ENCODE measurements around the gene EGFR. TPM values are rescaled to one million over a fixed set of nuclear protein-coding genes. Genes with fewer than 3 reads are reported as not detected.

EGFR gene
- polyA plus RNA-seq, 1 of the 3 experiments (the other 2 are of a cell fraction) = 37.6 TPM

- TF ChIP-seq RXRA (IDR thresholded peaks at IDR 0.05; ENCODE audit: borderline replicate concordance, low read depth) (no peak), CHD2 (IDR thresholded peaks at IDR 0.05; ENCODE audit: low read length, partially characterized antibody) (no peak)
These were observed 111.0 kb downstream of the EGFR start (continued) for GRCh38 chr7:55129541-55130394.

- Histone ChIP-seq H3F3A (replicated peaks; ENCODE audit: insufficient read depth) (peaks cover 79% of the 10 kb centered on the region), H2AFZ (ENCODE audit: low read depth) (no peak overlapping the region), H3K79me2 (ENCODE audit: insufficient read depth) (peaks cover 61% of the 10 kb centered on the region), H3K9ac (peak overlapping the region; percentile 33; the same call in 1 of the 2 replicates), H3K27me3 (ENCODE audit: insufficient read depth) (no peaks in the 10 kb centered on the region), H3K27ac (ENCODE audit: low read depth in 2 of 2, low read length in 1 of 2) (peak overlapping the region; percentile 90 to 100), H4K20me1 (ENCODE audit: insufficient read depth) (no peaks in the 10 kb centered on the region), H3K9me2 (no peaks in the 10 kb centered on the region), H3K9me3 (no peaks in the 10 kb centered on the region), H3K36me3 (replicated peaks in 1 of 2; ENCODE audit: control insufficient read depth in 1 of 2, insufficient read depth in 2 of 2, low read length in 1 of 2) (peaks cover 0 to 8% of the 10 kb centered on the region in 2 experiments), H3K4me1 (ENCODE audit: control insufficient read depth in 1 of 2, insufficient read depth in 2 of 2, low read depth in 1 of 2, low read length in 1 of 2) (peaks cover 66 to 74% of the 10 kb centered on the region in 2 experiments), H3K4me2 (peak overlapping the region; percentile 53), H3K4me3 (ENCODE audit: low read depth in 2 of 2, low read length in 1 of 2) (no peak overlapping the region)
- 0 out of 2 replicates have a peak, but pooled peaks have one; percentile 61 for TF ChIP-seq ZBTB33 (IDR thresholded peaks at IDR 0.05; ENCODE audit: borderline replicate concordance, low read depth)
- TF ChIP-seq FOXM1 (IDR thresholded peaks at IDR 0.05; ENCODE audit: low read depth) = no peak
- peak; percentile 32; the same call in 1 of the 2 replicates for TF ChIP-seq TCF12 (IDR thresholded peaks at IDR 0.05)
- 0 out of 2 replicates have a peak, but pooled peaks have one; percentile 33 for TF ChIP-seq MAX (IDR thresholded peaks at IDR 0.05; ENCODE audit: low read depth)
- ChIA-PET POLR2A (interaction anchor here (0.6 to 0.7 kb wide), 2 partner anchors 21 to 77 kb away, joined by 3 read pairs; no protein-coding TSS in a partner anchor), CTCF (interaction anchor here (1.1 to 4.9 kb wide), 7 partner anchors 13 to 356 kb away, joined by 3 to 38 read pairs (median 6); no protein-coding TSS in a partner anchor)
- WGBS (ENCODE audit: low lambda C conversion rate) = 82% methylated on average over 15 of the region's 15 CpGs
- no peak for DNase-seq
These were observed 111.8 kb downstream of the EGFR start for GRCh38 chr7:55130395-55131141.

GRCh38 chr7:55131142-55131929 lies 112.5 kb downstream of the EGFR start:
- no peaks in the 10 kb centered on the region for H4K20me1 ChIP-seq (ENCODE audit: insufficient read depth)
- peaks cover 61 to 74% of the 10 kb centered on the region in 2 experiments for H3K4me1 ChIP-seq (ENCODE audit: control insufficient read depth in 1 of 2, insufficient read depth in 2 of 2, low read depth in 1 of 2, low read length in 1 of 2)
- H3K27ac ChIP-seq (ENCODE audit: low read depth in 2 of 2, low read length in 1 of 2) = peak overlapping the region; percentile 92 to 100
- H3F3A ChIP-seq (replicated peaks; ENCODE audit: insufficient read depth) = peaks cover 72% of the 10 kb centered on the region
- H3K9ac ChIP-seq = peak overlapping the region; percentile 33; the same call in 1 of the 2 replicates
- no peak overlapping the region for H3K4me3 ChIP-seq (ENCODE audit: low read depth in 2 of 2, low read length in 1 of 2)
- POLR2A ChIA-PET = interaction anchor here (0.7 kb wide), 1 partner anchor 78 kb away, joined by 3 read pairs; no protein-coding TSS in a partner anchor
- H2AFZ ChIP-seq (ENCODE audit: low read depth) = no peak overlapping the region
- H3K36me3 ChIP-seq (replicated peaks in 1 of 2; ENCODE audit: control insufficient read depth in 1 of 2, insufficient read depth in 2 of 2, low read length in 1 of 2) = peaks cover 0 to 16% of the 10 kb centered on the region in 2 experiments
- DNase-seq = no peak
- CTCF ChIA-PET = interaction anchor here (1.1 to 4.9 kb wide), 6 partner anchors 12 to 336 kb away, joined by 4 to 38 read pairs (median 8); no protein-coding TSS in a partner anchor
- peaks cover 61% of the 10 kb centered on the region for H3K79me2 ChIP-seq (ENCODE audit: insufficient read depth)
- no peaks in the 10 kb centered on the region for H3K27me3 ChIP-seq (ENCODE audit: insufficient read depth)
- H3K9me2 ChIP-seq = no peaks in the 10 kb centered on the region
- 86% methylated on average over 17 of the region's 17 CpGs for WGBS (ENCODE audit: low lambda C conversion rate)
- H3K4me2 ChIP-seq = peak overlapping the region; percentile 75; the same call in 1 of the 2 replicates
- H3K9me3 ChIP-seq = no peaks in the 10 kb centered on the region
- TF ChIP-seq TAF1 (IDR thresholded peaks at IDR 0.05; ENCODE audit: borderline replicate concordance, low read depth, low read length) (no peak), RAD21 (IDR thresholded peaks at IDR 0.05; ENCODE audit: low read length) (no peak), NFIC (IDR thresholded peaks at IDR 0.05; ENCODE audit: borderline replicate concordance) (no peak), SIN3A (IDR thresholded peaks at IDR 0.05; ENCODE audit: borderline replicate concordance, low read depth, low read length) (no peak), JUND (IDR thresholded peaks at IDR 0.05) (no peak), MEF2A (IDR thresholded peaks at IDR 0.05; ENCODE audit: borderline replicate concordance, low read depth) (no peak), GABPA (IDR thresholded peaks at IDR 0.05; ENCODE audit: low read depth) (no peak), REST (IDR thresholded peaks at IDR 0.05; ENCODE audit: low read depth, low read length) (no peak)

Measured in SK-N-SH (cell line).